IPS-NIHi11 (cell line): ENCODE results near the gene CLEC17A.
"Not testable (repeated sequence)": the region's sequence is repeated elsewhere in the genome, so short reads cannot be mapped to it uniquely, and the experiment has no call there.

Experiments used
- DNase-seq: peaks from one replicate; pipeline ENCODE4 v3.0.0; 2012; ENCODE audit warnings: mixed read lengths, low spot score

The CLEC17A gene

GRCh38 chr19:14582894-14583340 lies at the start of gene CLEC17A:
CLEC17A (plus strand) TSS chr19:14583084; CDS start chr19:14583161, 77 bp downstream.
- no peak for DNase-seq

GRCh38 chr19:14533450-14533849 lies 49.4 kb upstream of the CLEC17A start:
- DNase-seq, result no peak

GRCh38 chr19:14536926-14537692 lies 45.8 kb upstream of the CLEC17A start:
- peak; percentile 90 for DNase-seq

GRCh38 chr19:14540741-14541525 lies 42.0 kb upstream of the CLEC17A start:
- DNase-seq, result no peak

GRCh38 chr19:14541979-14542378 lies 40.9 kb upstream of the CLEC17A start:
- DNase-seq, result not testable (repeated sequence)

- no peak for DNase-seq
Observed at GRCh38 chr19:14542711-14543328, 40.1 kb upstream of the CLEC17A start.

GRCh38 chr19:14544047-14544446 lies 38.8 kb upstream of the CLEC17A start:
- DNase-seq, result no peak

GRCh38 chr19:14544977-14545715 lies 37.7 kb upstream of the CLEC17A start:
- DNase-seq, result no peak

GRCh38 chr19:14545716-14546082 lies 37.2 kb upstream of the CLEC17A start:
- no peak for DNase-seq

- DNase-seq, result no peak
Observed at GRCh38 chr19:14550201-14550754, 32.6 kb upstream of the CLEC17A start.

GRCh38 chr19:14551134-14552005 lies 31.5 kb upstream of the CLEC17A start:
- peak; percentile 76 for DNase-seq

- not testable (repeated sequence) for DNase-seq
Observed at GRCh38 chr19:14552006-14552360, 30.9 kb upstream of the CLEC17A start.

- no peak for DNase-seq
Observed at GRCh38 chr19:14553042-14553938, 29.6 kb upstream of the CLEC17A start.

- no peak for DNase-seq
Observed at GRCh38 chr19:14553939-14554243, 29.0 kb upstream of the CLEC17A start.

GRCh38 chr19:14554382-14554812 lies 28.5 kb upstream of the CLEC17A start:
- no peak for DNase-seq

- no peak for DNase-seq
Observed at GRCh38 chr19:14555918-14556661, 26.8 kb upstream of the CLEC17A start.

GRCh38 chr19:14556662-14557188 lies 26.2 kb upstream of the CLEC17A start:
- DNase-seq, result peak; percentile 91

- no peak for DNase-seq
Observed at GRCh38 chr19:14558370-14559066, 24.4 kb upstream of the CLEC17A start.
